GM15510 (cell line): Measurements from ENCODE around the gene UGT1A1.

Experiments used
- POLR2A ChIP-seq: IDR thresholded peaks from 3 replicates; pipeline ENCODE4 v1.6.1; 2011; ENCODE audit warnings: borderline replicate concordance; ENCODE audit not compliant: insufficient read length; ENCODE audit errors: extremely low read depth

Gene UGT1A1

DNA sequence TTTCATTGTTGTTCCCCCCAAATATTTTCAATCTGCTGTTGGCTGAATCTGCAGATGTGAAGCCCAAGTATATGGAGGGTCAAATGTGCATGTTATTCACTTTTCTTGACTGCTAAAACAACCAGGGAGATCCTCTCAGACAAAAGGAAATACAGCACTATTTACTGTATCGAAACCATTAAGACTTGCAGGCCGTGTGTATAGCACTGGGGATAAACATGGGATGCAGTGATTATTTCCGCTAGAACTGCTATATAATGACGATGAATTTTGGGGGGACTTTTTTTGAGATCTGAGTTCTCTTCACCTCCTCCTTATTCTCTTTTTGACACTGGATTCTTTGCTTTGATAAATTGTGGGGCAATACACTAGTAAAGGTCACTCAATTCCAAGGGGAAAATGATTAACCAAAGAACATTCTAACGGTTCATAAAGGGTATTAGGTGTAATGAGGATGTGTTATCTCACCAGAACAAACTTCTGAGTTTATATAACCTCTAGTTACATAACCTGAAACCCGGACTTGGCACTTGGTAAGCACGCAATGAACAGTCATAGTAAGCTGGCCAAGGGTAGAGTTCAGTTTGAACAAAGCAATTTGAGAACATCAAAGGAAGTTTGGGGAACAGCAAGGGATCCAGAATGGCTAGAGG lies 3.5 kb upstream of the UGT1A1 start:
- TF ChIP-seq POLR2A, result no peak

DNA sequence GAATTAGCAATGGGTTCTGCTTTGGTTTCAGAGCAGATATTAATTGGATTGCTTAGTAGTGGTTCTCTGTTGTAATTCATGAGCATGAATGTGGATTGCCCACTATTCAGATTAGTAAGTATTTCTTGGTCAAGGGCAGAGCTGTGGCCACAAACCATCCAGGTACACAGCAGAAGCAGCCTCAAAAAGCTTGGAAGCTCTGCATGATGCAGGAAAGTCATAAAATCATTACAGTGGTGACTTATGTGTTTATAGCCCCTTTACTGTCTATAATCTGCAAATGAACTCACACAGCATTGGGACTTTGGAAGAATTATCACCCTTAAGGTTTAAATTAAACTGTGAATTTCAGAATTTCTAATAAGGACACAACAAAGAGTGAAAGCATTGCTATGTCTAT lies 1.9 kb upstream of the UGT1A1 start:
- TF ChIP-seq POLR2A, result no peak

DNA sequence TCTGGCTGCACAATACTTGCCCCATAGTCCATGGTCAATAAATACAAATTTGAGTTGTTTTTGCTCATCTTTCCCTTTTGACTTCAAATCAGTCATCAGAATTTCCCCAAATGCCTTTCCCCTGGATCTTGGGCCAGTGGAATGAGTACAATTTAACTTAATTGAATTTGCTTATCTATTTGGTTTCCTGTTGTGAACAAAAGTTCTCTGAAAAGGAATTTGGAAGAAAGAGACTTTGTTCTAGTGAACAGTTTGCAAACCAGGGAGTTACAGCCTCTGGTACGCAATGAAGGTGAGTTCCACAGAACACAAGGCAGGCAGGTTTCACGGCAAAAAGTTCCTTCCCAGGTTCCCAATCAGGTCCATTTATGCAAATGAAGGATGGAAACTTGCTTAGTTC lies 1.2 kb upstream of the UGT1A1 start:
- no peak for TF ChIP-seq POLR2A

DNA sequence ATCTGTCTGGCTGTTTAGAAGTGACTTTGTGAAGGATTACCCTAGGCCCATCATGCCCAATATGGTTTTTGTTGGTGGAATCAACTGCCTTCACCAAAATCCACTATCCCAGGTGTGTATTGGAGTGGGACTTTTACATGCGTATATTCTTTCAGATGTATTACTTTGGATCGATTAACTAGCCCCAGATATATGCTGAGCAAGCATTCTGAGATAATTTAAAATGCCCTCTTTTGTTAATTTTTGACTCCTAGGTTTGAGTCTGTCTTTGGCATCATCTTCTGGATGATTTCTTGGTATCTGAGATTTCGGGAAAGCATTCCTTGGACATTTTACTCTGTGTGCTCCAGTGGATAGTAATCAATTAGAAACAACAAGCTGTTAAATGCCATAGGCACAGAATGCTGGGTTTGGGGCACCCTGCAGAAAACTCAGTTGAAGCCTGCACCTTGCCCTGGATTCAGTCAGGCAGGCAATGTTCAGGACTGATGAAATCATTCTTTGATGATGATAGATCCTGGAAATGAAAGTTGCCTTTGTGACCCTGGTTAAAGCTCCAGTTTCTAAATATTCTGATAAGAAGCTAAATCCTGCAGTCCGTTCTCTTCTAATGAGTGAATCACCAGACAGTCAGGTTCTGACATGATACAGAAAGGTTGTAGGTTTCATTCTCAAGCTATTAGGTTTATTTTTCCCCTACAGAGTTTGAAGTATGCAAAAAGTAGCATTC lies 1.1 kb downstream of the UGT1A1 start:
- TF ChIP-seq POLR2A, result no peak

DNA sequence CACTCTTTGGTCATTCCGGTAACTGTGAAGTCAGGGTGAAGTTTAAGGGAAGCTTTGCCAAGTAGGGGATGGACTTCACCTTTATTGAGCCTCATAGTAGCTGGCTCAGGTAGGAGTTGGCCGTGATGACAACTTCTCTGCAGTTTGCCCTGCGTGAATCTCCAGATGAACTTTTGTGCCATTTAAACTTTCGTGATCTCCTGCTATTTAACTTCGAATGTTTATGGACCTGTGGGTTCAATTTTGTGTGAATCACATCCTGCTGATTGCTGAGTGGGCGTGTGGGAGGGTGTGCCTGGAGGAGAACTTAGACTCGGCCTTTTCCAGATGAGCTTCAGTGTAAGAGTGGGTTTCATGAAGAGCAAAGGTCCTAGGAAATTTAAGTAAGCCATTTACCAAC lies 4.2 kb downstream of the UGT1A1 start:
- no peak for TF ChIP-seq POLR2A

DNA sequence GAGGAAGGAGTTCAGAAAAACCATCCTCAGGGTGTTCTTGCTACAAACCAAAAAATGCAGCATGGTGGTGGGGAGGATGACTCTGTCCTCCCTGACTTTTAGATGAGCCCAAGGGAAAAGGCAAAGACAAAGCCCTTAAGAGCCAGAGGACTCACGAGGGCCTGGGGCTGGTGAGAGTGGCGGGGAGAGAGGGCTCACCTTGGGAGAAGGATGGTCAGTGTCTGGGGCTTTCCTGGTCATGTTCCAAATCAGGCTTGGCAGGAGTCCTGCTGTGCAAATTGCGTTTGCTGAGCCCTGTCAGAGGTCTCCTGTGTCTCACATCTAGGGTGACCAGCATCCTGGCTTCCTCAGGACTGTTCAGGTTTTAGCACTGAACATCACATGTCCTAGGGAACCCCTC lies 4.7 kb downstream of the UGT1A1 start:
- TF ChIP-seq POLR2A, result no peak

DNA sequence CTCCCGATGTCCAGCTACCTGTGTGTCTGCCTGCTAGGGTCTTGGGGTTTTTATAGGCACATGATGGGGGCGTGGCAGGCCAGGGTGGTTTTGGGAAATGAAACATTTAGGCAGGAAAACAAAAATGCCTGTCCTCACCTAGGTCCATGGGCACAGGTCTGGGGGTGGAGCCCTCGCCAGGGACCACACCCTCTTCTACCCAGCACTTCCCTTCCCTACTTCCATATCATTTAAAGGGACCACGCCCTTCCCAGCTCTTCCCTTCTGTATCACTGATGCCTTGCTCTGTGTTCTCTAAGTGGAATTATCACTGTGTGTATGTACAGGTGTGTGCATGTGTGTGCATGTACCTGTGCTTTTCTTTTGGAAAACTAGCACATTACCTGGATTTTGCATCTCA lies 6.3 kb downstream of the UGT1A1 start:
- TF ChIP-seq POLR2A, result no peak

DNA sequence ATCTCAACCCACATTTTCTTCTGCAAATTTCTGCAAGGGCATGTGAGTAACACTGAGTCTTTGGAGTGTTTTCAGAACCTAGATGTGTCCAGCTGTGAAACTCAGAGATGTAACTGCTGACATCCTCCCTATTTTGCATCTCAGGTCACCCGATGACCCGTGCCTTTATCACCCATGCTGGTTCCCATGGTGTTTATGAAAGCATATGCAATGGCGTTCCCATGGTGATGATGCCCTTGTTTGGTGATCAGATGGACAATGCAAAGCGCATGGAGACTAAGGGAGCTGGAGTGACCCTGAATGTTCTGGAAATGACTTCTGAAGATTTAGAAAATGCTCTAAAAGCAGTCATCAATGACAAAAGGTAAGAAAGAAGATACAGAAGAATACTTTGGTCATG lies 8.0 kb downstream of the UGT1A1 start:
- TF ChIP-seq POLR2A, result no peak

DNA sequence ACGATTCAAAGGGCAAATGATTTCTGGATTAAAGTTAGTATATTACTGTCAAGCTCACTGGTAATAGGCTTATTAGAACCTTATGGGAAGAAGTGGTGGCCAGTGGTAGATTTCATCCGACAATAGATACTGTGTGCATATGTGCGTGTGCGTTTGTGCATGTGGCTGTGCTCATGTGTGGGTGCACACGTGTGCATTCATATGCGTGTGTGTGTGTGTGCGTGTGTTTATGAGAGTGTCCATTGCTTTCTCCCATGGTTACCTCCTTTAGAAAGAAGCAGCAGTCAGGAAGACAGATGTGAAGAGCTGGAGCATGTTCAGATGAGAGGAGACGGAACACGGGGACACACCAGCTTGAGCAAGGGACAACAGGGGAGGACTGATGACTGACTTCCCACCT lies 9.2 kb downstream of the UGT1A1 start:
- no peak for TF ChIP-seq POLR2A

DNA sequence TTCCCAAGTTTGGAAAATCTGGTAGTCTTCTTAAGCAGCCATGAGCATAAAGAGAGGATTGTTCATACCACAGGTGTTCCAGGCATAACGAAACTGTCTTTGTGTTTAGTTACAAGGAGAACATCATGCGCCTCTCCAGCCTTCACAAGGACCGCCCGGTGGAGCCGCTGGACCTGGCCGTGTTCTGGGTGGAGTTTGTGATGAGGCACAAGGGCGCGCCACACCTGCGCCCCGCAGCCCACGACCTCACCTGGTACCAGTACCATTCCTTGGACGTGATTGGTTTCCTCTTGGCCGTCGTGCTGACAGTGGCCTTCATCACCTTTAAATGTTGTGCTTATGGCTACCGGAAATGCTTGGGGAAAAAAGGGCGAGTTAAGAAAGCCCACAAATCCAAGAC lies 12.1 kb downstream of the UGT1A1 start:
- TF ChIP-seq POLR2A, result no peak

DNA sequence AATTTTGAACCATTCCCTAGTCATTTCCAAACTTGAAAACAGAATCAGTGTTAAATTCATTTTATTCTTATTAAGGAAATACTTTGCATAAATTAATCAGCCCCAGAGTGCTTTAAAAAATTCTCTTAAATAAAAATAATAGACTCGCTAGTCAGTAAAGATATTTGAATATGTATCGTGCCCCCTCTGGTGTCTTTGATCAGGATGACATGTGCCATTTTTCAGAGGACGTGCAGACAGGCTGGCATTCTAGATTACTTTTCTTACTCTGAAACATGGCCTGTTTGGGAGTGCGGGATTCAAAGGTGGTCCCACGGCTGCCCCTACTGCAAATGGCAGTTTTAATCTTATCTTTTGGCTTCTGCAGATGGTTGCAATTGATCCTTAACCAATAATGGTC lies 12.5 kb downstream of the UGT1A1 start:
- no peak for TF ChIP-seq POLR2A

DNA sequence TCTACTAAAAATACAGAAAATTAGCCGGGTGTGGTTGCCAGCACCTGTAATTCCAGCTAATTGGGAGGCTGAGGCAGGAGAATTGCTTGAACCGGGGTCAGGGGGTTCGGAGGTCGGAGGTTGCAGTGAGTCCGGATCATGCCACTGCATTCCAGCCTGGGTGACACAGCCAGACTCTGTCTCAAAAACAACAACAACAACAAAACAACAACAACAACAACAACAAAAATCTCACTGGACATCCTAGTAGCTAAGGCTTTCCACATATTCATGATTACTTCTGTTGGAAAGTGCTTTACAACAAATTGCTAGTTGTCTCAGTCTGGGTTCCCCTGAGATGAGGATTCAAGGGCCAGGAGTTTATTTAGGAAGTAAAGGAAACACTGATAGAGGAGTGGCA lies 13.8 kb downstream of the UGT1A1 start:
- TF ChIP-seq POLR2A, result no peak

DNA sequence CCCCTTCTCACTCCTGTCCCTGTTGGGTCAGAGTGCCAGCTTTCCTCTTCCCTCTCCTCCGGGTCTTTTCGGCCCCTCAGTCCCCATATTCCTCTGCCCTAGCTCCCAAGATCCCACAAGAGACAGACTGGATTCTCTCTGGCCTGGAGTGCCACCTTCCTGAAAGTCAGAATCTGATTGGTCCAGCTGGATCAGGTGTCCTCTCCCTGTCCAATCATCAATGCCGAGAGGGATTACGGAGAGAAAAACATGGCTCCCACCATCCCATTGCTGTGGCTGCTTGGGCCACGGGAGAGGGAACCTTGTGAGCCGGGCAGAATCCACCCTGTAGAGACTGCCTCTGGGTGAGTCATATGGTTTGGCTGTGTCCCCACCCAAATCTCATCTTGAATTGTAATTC lies 15.3 kb downstream of the UGT1A1 start:
- TF ChIP-seq POLR2A, result no peak

DNA sequence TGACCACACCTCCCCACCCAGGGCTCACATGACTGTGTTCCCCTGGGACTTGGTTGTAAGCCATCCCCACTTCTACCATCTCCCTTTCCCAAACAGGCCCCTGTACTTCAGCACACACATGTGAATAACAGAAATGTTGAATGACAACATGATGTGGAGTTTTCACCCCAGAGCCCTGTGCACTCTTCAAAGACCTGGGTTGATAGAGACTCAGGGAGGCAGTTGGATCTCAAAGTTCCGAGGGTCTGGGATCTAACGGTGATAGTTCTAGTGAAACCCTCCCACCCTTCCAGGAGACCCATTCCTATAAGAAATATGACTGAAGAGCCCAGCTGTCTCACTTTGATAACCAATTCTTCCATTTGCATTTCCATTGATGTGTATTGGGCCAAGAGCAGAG lies 18.0 kb downstream of the UGT1A1 start, which contains the start of gene MROH2A:
Gene MROH2A, plus strand, starts transcription at position 301 of the 400 bp plus-strand sequence. CDS start 1,029 bp downstream, outside the sequence.
- TF ChIP-seq POLR2A, result no peak

DNA sequence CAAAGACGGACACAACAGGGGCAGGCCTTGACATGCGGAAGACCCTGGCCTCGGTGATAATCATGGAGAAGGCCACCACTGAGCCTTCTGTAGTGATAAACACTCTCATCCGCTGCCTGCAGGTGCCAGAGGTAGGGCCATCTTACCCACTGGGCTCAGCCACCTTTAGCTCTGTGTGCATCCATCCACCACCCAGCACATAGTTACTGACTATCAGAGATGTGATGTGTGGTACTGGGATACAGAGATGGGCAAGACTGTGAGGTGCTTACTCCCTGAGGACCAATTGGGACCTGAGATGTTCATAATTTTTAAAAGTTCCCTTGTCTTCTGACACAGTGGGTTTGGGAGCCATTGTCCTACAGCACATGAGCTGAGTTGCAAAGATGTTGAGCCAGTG lies 19.7 kb downstream of the UGT1A1 start:
- no peak for TF ChIP-seq POLR2A

DNA sequence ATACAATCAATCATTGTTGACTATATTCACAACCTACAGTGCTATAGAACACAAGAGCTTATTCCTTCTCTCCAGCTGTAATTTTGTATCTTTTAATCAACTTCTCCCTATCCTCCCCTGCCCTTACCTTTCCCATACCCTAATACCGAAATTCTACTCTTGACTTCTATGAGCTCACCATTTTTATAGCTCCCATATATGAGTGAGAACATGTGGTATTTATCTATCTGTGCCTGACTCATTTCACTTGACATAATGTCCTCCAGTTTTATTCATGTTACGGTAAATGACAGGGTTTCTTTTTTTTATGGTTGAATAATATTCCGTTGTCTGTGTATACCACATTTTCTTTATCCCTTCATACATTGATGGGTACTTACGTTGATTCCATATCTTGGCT lies 20.7 kb downstream of the UGT1A1 start:
- no peak for TF ChIP-seq POLR2A
